NB4 (cell line): ENCODE results near the gene MISP.

Source experiments
- DNase-seq: peaks from one replicate; pipeline ENCODE4 v3.0.0; 2010; ENCODE audit warnings: low read depth
- H3K4me3 ChIP-seq: one replicate; pipeline ENCODE4 v1.5.1; 2011; ENCODE audit warnings: mild to moderate bottlenecking, low read depth, low read length, moderate library complexity
- MAX ChIP-seq: IDR thresholded peaks from 2 replicates; pipeline ENCODE4 v1.6.1; 2011; ENCODE audit warnings: low read depth, low read length
- MYC ChIP-seq: IDR thresholded peaks from 2 replicates; pipeline ENCODE4 v1.6.1; 2011; ENCODE audit warnings: low read depth, low read length
- POLR2A ChIP-seq: IDR thresholded peaks from 2 replicates; pipeline ENCODE4 v1.6.1; 2011; ENCODE audit warnings: mild to moderate bottlenecking; ENCODE audit not compliant: insufficient read length; ENCODE audit errors: extremely low read depth
- TF ChIP-seq, protein P1 (sequence below): IDR thresholded peaks from one replicate; pipeline ENCODE4 v1.5.1; 2012; ENCODE audit warnings: low read depth, low read length

MISP gene

DNA sequence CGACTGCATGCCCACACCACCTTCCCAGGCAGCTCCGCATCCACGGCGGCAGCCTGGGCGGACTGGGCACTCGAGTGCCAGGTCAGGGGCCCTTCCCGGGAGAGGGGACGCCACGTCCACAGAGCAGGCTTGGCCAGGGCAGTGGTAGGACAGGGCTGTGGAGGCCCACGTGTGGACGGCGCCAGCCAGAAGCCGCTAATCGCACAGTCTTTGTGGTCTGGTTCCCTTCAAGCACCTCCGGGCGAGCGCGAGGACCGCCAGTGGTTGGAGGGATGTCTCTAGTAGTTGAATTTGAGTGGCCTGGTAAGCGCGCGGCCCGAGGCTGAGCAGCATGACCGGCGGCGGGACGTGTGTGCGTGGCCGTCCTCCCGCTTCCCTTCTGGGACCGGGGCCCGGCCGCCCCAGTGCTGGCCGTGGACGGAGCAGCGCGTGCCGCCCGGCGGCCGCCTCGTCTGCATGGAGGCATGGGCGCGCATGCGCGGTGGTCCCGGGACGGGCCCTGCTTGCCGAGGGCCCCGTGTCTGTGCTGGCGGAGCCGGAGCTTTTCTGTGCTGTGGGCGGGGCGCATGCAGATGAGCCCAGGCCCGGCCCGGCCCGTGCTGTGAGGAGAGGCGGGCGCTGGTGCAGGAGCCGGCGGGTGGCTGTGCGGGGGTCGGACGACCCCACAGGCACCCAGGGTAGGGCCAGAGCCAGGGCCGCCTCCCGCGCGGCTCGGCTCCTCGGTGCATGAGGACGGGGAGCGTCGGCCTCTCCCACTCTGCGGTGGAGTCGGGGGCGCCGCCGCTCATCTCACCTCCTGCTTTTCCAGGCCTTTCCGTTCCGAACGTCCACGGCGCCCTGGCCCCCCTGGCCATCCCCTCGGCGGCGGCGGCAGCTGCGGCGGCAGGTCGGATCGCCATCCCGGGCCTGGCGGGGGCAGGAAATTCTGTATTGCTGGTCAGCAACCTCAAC lies 55.0 kb downstream of the MISP start:
- no peak overlapping the region for H3K4me3 ChIP-seq
- TF ChIP-seq POLR2A (no peak), MAX (no peak), MYC (no peak)
- TF ChIP-seq, protein P1, sequence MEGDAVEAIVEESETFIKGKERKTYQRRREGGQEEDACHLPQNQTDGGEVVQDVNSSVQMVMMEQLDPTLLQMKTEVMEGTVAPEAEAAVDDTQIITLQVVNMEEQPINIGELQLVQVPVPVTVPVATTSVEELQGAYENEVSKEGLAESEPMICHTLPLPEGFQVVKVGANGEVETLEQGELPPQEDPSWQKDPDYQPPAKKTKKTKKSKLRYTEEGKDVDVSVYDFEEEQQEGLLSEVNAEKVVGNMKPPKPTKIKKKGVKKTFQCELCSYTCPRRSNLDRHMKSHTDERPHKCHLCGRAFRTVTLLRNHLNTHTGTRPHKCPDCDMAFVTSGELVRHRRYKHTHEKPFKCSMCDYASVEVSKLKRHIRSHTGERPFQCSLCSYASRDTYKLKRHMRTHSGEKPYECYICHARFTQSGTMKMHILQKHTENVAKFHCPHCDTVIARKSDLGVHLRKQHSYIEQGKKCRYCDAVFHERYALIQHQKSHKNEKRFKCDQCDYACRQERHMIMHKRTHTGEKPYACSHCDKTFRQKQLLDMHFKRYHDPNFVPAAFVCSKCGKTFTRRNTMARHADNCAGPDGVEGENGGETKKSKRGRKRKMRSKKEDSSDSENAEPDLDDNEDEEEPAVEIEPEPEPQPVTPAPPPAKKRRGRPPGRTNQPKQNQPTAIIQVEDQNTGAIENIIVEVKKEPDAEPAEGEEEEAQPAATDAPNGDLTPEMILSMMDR: no peak
- no peak for DNase-seq

DNA sequence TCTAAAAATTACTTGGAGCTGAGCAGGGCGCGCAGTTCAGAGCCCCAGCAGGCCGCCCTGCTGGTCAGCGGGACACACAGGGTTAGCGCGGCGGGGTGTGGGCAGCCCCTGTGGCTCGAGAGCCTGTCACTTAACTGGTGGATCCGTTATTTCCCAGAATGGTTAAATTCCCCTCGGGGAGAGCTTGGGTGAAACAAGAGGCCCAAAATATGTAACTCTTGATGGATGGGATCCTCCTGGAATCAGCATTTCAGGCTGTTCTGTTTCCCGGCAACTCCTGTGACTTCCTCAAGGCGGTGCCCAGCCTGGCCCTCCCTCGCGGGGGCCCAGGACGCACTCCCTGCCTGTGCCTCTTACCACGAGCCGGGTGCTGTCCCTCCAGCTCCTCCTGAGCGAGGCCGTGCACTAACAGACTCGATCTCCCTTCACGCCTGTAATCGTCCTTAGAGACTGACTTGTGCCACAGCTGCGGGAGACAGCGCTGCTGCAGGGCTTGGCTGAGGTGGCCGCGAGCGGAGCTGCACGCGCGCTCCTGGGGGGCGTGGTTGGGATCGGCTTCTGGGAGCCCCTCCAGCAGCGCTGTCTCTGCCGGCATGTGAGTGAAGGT lies 56.0 kb downstream of the MISP start:
- no peak overlapping the region for H3K4me3 ChIP-seq
- no peak for DNase-seq
- no peak for TF ChIP-seq MYC
- TF ChIP-seq MAX: no peak
- TF ChIP-seq, protein P1: no peak
- TF ChIP-seq POLR2A: no peak

DNA sequence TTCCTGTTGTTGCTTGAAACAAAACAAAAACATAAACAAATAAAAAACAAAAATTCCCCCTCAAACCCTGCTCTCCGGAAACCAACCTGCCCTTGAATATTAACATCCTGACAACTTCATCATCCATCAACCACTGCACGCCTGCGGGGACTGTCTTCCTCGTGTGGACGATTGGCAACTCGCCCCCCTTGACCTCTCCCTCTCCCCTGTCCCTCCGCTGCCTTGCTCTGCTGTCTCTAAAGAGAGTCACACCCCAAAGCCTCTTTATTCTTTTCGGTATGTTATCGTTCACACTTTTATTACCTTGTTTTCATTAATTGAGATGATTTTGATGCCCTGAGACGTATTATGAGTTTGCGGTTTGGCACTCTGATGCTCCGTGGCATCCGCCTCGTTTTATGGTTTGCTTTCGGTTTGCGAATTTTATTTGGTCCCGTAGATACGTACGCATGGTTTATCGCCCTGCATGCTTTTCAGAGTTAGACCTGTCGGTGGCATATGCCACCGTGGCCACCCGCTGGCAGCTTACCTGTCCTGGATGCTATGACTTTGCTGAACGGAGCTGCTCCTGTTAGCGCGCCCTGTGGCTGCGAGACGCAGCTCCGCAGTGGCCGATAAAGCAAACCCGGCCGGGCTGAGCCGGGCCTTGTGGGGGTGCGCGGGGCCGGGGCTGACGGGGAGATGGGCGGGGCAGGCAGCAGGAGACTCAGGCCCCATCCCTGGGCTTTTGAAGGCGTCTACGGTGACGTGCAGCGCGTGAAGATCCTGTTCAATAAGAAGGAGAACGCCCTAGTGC lies 56.9 kb downstream of the MISP start:
- H3K4me3 ChIP-seq: no peak overlapping the region
- no peak for DNase-seq
- TF ChIP-seq MYC (no peak), MAX (no peak), POLR2A (no peak)
- TF ChIP-seq, protein P1: no peak

DNA sequence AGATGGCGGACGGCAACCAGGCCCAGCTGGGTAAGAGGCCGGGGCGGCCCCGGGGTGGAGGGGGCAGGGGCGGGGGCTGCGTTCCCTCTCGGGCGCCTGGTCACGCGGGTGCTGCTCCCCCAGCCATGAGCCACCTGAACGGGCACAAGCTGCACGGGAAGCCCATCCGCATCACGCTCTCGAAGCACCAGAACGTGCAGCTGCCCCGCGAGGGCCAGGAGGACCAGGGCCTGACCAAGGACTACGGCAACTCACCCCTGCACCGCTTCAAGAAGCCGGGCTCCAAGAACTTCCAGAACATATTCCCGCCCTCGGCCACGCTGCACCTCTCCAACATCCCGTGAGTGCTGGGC lies 57.5 kb downstream of the MISP start:
- DNase-seq: no peak
- H3K4me3 ChIP-seq: no peak overlapping the region
- TF ChIP-seq, protein P1: no peak
- TF ChIP-seq MAX (no peak), MYC (no peak), POLR2A (no peak)

DNA sequence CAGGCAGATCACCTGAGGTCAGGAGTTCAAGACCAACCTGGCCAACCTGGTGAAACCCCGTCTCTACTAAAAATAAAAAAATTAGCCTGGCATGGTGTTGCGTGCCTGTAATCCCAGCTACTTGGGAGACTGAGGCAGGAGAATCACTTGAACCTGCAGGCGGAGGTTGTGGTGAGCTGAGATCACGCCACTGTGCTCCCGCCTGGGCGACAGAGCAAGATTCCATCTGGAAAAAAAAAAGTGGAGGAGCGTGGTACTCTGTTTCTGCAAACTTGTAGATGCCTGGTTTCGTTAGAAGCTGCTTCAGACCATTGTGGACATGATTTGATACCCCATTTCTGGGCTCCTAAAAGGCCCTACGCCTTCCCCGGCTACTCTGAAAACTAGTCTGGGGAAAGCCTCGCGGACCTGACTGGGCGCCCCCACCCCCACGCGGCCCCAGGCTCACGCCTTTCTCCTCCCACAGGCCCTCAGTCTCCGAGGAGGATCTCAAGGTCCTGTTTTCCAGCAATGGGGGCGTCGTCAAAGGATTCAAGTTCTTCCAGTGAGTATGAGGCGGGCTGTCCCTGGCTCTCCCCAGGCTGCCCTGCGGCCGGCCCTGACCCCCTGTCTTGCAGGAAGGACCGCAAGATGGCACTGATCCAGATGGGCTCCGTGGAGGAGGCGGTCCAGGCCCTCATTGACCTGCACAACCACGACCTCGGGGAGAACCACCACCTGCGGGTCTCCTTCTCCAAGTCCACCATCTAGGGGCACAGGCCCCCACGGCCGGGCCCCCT lies 59.4 kb downstream of the MISP start:
- DNase-seq: peak; percentile 43
- TF ChIP-seq POLR2A: no peak
- TF ChIP-seq, protein P1: no peak
- TF ChIP-seq MYC: no peak
- TF ChIP-seq MAX: no peak

More for the DNA sequence above, 59.4 kb downstream of the MISP start:
- H3K4me3 ChIP-seq: no peak overlapping the region
